HG02938 (cell line): ENCODE measurements around the gene RPH3AL.
"Not testable (repeated sequence)": the region's sequence is repeated elsewhere in the genome, so short reads cannot be mapped to it uniquely, and the experiment has no call there.

Experiments used
- ATAC-seq: cut with Tn5 transposase; IDR thresholded peaks from one replicate; pipeline ENCODE4 v1.9.1; 2021; ENCODE audit warnings: mild to moderate bottlenecking, moderate library complexity; ENCODE audit not compliant: unreplicated experiment

The RPH3AL gene

DNA sequence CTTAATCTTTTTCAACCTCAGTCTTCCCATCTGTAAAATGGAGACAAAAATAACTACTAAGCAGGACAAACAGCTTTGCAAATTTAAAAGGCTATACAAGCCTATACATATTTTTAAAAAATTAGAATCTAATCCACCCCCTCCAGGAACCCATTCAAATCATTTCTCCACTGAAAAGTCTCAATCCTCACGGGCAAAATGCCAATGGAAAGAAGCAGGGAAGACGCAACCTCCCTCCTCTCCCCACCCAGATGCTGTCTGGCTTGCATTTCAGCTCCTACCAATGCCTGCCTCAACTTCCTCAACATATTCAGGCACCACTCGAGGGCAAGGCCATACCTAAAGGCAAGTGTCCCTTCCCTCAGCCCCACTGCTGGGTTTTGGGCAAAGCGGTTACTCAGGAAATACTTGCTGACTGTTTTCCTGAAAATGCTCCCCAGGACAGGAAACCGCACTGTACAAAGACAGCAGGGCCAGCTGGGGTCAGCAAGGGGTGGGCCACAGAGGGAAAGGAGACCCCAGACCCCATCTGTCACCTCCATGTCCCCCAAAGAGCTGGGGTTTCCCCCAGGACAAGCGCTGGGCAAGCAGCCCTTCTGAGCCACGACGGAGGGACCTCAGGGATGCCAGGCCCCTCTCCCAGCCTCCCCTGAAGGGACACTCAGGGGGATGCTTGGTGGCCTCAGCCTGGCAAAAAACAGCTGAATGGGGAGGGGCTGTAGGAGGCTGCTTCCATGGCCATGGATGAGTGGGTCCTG is 123.5 kb downstream of the RPH3AL start:
- no peak for ATAC-seq

DNA sequence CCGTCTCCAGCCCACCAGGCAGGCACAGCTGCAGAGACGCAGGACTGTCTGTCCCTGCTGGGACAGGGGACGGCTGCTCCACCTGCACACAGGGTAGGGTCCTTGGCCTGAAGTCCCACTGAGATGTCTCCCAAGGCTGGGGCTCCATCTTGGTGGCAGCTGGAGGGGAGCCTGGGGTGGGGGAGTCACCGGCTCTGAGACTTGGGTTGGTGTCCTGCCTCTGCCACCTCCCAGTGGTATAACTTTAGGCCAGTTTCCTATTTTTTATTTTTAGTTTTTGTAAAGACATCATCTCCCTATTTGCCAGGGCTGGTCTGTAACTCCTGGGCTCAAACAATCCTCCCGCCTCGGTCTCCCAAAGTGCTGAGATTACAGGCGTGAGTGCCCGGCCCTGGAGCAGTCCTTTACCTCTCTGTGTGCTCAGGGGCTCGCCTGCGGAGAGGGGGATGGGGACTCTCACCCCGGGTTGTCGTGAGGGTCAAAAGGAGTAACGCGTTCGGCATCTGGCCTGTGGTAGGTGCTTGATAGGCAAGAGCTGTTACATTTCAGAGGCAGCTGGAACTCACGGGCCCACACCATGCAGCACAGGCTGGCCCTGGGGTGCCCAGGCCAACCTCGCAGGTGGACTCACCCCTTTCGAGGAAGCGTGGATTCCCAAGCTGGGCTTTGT is 124.5 kb downstream of the RPH3AL start:
- ATAC-seq: no peak

DNA sequence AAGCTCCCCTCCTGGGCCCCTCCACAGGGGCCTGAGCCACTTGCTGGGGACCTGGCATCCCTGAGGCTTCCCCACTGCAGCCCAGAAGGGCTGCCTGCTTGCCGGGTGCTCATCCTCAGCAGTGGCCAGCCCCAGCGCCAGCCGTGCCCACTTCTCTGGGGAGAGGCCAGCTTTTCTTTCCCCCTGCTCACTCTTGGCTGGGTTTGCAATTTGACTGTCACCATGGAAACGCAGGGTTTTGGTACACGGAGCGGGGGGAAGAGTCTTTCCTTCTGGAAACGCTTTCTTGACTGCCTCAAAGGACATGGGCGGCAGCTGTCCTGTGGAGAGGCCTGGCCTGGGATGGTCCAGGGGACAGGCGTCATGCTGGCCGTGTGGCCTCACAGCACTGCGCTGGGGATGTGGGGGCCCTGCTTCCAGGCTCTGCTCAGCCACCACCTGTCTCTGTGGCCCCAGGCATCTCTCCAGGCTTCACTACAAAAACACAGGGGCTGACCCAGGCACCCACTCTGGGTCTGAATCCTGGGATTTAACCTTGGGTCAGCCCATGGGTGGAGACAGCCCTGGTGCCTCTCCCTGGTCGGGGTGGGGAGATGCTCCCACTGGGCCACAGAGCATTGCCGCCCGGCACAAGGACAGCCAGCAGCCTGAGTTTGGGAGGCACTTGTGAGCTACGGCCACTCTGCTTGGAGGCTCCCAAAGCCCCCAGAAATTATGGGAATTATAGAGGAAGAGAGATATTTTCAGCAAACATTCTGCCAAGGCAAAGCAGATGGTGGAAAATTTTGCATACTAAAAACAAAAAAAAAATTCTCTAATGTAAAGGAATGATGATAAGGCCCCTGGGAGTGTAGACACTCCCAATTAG is 125.3 kb downstream of the RPH3AL start:
- ATAC-seq: no peak

DNA sequence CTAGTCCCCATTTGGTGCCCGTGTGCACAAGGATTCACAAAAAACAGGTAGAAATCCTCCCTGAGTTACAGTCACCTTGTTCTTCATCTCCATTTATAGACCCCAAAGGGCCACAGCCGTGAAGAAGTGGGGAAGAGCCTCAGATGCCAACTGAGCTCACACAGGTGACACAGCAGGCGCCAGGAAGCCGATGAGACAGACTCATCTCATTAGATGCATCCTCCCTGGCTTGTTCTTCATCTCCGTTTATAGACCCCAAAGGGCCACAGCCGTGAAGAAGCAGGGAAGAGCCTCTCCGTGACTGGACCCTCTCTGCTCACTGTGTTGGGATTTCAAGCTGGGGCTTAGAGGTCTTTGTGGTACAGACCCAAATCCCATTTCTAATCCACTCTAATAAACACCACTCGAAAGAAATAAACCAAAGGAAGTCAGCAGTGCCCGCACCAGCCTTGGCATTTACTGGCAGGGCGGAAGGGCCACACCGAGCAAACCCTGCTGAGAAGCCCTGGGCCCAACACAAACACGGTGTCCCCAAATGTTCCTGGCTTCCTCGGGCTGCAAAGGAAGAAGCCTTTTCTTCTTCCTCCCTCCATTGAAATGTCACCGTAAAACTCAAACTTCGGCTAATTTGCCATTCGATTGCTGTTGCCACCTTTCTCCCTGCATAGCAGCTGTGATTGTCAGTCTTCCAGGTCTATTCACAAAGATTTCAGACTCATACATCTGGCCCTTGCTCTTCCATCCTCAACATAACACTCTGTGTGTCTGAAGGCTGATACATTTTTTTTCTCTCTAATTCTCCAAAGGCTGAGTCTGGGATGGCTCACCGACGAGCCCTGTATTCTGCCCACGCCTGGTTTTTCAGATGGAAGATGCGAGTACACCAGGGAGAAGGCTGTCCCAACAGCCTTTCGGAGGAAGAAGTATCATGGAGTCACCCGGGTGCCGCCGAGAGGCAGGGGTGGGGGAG is 126.2 kb downstream of the RPH3AL start:
- no peak for ATAC-seq

DNA sequence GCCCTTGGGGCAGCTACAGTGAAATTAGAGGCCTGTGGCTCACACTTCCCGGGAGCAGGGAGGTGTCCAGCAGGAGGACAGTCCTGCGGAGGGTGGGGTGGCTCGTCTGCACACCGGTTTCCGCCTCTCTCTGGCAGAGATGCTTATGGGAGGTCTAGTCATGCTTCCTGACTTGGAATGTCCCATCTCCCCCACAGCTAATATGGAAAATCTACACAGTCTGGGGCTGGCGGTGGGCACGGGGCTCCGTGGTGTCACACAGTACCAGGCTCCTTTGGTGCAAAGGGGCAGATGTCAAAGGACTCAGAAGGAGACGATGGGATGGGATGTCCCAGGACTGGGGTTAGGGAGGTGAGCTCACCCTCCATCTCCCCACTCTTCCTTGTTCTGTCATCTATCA is 127.1 kb downstream of the RPH3AL start:
- ATAC-seq: no peak

DNA sequence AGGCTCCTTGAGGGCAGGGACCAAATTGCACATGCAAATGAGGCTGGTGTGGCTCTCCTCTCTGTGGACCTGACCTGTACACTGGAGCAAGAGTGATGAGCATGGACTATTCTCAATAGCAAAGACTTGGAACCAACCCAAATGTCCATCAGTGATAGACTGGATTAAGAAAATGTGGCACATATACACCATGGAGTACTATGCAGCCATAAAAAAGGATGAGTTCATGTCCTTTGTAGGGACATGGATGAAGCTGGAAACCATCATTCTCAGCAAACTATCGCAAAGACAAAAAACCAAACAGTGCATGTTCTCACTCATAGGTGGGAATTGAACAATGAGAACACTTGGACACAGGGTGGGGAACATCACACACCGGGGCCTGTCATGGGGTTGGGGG is 128.0 kb downstream of the RPH3AL start:
- ATAC-seq: not testable (repeated sequence)

DNA sequence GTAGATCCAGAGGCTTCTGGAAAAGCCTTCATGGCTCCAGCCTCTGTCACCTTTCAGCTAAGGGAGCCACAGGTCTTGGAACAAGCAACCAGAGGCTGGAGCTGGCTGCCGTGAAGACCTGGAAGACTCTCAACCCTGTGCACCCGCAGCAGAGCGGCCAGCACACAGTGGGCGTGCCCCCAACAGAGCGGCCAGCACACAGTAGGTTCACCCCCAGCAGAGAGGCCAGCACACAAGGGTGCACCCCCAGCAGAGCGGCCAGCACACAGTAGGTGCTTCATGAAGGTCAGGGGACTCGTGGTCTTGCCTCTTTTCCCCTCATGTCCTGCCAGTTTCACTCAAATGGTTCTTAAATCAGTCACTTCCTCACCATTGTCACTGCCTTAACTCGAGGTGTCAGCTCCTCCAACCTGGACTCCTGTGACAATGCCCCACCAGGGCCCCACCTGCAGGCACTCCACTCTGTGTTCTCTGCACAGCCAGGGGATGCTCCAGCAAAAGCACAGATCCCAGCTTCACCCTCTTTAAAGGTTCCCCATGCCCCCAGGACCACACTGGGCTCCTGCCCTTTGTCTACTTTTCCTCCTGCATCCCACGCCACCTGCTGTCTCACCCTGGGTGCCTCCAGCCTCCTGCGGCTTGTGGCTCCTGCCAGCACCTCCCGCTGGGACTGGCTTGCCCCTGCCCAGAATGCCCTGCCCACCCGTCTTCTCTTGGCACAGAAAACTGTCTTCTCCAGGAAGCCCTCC is 128.7 kb downstream of the RPH3AL start:
- ATAC-seq: no peak

DNA sequence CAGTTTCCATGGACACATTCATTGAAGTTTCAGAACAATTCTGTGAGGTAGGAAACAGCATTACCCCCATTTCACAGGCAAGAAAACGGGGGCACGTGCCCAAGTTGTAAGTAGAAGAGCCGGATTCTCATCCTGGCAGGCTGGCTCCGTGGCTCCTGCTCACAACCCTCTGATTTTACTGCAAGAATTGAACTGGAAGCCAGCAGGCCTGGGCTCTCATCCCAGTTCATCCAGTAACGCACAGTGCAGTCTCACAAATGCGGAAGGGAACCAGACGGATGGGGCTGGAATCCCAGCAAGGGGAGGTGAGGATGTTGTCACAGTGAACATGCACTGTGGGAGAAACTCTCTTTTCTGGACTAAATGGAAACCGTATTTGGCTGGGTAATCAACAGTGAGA is 130.4 kb downstream of the RPH3AL start:
- ATAC-seq: no peak

DNA sequence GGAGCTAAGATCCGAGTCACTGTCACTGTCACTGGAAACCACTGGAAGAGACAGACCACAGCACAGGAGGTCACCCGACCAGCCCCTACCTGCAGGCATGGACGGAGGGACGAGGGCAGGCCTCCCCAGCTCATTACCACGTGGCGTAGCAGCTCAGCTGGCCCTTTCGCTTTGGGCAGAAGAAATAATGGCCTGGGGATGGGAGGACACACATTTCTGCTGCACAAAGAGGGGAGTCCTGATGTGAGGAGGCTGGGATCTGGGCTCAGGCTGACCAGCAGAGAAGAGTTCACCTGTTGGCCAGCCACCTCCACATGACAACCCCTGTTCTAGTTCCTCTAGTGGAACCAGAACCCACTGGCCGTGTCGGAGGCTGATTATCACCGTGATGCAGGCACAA is 132.9 kb downstream of the RPH3AL start:
- no peak for ATAC-seq

DNA sequence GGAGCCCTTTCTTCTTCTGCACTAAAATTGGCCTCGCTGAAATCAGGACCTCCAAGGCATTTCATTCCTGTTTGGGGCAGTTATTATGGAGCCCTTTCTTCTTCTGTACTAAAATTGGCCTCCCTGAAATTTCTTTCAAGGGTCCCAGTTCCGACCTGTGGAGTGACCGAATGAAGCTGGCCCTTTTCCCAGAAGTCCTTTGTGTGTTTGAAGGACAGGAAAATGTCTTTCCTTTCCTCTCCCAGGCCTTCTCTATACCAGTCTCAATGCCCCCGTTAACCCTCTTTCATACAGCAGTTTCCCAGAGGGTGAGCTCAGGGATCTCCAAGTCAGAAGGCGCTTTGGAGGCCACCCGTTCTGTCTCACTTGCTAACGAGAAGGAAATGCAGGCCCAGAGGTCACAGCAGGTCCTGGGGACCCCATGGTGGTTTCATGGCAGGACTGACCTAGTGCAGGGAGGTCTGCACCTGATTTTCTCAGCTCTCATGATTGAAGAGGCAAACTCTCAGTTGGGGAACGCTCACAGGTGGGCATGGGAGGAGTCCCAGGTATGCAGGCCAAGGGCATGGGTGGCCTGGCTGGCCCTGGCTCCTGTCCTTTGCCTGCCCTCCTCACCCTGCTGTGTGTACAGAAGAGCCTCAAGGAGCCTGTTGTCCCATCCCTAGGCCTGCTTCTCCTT is 134.0 kb downstream of the RPH3AL start:
- ATAC-seq: no peak

DNA sequence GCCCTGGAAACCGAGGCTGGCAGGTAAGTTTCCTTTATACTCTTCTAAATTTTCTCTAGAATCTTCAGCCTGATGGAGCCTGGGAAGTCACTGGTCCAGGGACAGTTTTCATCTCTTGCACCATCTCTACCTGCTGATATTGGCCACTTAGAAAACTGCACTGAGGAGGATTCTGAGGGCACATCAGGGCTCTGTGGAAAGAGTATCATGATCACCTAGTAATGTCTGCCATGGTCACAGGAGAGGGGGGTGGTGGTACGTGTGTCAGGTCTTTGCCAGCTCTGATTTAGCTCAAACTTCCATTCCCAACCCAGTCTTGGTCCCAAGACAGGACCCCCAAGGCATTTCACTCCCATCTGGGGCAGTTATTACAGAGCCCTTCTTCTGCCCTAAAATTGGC is 136.0 kb downstream of the RPH3AL start:
- no peak for ATAC-seq

DNA sequence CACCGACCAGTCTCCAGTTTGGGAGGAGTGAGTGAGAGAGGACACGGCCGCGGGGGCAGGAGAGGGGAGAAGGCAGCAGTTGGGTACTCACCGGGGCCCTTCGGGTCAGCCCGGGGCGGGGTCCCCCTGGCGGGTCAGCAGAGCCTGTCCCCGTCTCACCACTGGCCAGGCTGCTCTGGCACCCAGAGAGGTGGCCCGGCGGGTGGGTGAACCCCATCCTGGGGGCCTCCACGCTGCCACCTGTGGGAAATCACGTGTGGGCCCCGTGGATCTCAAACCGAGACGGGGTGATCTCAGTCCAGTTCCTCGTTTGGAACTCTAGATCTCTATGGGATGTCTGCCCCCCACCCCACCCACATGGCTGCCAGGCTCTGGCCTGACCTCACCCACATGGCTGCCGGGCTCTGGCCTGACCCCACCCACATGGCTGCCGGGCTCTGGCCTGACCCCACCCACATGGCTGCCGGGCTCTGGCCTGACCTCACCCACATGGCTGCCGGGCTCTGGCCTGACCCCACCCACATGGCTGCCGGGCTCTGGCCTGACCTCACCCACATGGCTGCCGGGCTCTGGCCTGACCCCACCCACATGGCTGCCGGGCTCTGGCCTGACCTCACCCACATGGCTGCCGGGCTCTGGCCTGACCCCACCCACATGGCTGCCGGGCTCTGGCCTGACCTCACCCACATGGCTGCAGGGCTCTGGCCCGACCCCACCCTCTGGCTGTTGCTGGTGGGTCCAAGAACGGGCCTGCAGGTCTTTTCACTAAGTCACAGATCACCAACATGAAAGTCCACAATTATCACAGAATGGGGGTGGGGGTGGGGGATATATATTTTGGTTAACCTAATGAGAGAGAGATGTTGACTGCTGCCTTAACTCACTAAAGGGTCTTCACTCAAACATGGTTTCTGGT is 136.8 kb downstream of the RPH3AL start:
- not testable (repeated sequence) for ATAC-seq

DNA sequence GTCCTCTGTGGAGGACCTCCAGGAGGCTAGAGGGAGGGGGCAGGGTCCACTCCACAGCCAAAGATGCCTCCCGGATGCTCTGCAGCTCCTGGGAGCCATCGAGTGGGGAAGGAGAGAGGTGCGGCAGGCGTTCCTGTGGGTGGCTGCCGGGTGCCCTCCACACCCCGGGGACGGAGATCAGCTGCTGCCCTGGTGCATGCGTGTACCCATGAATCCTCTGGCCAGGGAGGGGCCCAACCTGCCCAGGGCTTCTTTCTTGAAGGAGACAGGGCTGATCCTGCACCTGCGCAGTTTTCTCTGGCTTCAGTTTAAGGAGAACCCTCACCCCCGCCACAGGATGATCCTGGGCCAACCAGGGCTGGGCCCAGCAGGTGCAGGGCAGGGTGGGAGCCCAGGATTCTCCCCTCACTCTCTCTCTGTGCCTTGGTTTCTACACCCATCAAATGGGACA is 137.7 kb downstream of the RPH3AL start:
- no peak for ATAC-seq

DNA sequence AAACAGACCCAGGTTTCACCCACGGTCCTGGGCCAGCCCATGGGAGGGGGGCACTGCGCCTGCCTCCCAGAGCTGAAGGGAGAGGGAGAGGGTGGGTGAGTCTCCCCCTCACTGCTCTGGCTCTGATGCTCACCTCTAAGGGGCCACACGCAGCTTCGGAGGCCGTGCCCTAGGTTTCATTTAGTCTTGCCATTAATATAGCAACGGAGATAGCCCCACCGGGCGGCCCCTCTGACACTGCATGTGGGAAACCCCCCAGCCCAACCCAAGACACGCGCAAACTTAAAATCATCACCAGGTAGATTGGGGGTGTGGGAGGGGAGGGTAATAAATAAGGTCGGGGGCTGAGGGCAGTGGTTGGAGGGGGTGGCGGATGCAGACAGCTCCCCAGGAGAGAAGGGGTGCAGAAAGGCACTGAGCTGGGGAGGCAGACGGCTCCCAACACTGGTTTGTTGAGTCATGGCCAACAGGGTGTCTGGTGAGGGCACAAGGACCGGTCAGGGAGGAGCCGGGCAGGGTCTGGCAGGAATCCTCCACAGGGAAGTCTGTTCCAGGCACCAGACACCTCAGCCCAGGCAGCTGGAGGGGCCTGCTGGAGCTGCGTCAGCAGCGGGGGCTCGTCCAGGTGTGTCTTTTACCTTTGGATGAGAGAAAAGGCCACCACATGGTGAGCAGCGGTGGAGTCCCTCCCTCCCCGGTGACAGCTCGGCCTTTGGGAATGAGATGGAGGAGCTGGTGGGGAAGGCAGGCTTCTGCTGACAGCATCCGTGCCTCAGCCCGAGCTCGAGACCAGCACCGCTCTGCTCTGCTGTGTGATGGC is 139.1 kb downstream of the RPH3AL start:
- no peak for ATAC-seq

DNA sequence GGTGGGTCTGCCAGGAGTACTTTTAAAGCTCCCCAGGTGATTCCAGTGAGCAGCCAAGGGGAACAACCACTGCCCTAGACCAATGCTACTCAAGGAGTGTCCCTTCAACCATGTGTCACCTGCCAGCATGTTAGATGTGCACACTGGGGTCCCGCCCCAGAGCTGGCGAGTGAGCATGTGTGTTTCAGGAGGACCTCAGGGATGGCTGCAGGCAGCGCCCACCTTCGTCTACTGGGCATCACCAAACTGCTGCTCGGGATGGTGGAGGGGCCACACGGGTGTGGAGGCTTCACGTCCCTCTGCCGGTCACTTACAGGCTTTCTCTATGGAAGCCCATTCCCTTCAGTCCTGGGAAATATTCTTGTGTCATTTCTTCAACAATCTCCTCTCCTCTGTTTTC is 142.2 kb downstream of the RPH3AL start:
- no peak for ATAC-seq

DNA sequence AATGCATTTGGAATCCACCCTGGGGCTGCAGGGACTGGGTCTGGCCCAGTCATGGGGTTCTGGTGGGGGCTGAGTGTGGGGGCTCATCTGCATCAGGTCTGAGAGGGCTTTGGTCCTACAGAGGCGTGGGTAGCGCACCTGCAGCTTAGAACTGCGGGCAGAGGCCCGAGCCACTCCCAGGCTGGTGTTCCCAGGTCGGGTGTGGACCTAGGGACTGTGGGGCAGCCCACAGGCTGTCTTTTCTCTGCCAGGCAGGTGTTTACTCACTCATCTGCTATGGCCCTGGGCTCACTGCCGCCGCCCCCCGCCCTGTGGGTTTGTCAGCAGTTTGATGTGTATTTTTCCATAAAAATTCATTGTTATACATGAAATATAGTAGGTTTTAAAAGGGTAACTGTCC is 144.2 kb downstream of the RPH3AL start:
- no peak for ATAC-seq

DNA sequence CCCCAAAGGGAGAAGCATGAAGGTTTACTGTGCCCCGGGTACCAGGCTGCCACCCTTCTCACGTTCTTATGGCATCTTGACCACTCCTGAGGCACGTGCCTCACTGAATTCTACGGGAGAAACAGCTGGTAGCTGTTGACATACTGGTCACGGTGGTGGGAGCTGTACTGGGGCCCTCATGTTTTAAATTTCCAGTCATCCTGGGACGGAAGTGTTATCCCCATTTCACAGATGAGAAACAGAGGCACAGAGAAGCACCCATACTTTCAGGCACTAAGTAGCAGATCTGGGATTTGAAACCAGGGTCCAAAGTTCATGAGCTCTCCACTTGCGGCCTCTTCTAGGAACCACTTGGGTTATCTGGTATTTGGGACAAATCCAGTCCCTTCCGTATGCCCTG is 144.8 kb downstream of the RPH3AL start:
- no peak for ATAC-seq
